SHP77 (cell line): ENCODE data around the gene KRT38.

Experiments used
- DNase-seq, 2 experiments: peaks; one replicate each; lab custom pipeline; 2025; lab: John Stamatoyannopoulos, UW

The KRT38 gene

DNA sequence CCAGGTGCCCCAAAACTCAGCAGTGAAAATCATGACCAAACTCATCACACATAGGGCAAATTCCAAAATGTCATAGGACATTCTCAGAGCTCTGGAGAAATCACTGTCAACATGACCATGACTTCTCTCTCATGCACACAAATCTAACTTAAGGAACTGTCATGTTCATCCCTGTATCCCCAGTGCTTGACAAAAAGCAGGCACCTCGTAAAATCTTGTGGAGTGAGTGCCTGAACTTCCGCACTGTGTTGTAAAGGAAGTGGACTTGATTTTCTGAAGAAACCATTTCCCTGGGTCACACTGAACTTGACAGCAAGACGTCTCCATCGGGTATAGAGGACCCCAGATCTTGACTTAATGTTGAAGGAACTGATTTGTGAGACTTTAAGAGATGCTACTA is 19.2 kb downstream of the KRT38 start:
- DNase-seq, result no peak

DNA sequence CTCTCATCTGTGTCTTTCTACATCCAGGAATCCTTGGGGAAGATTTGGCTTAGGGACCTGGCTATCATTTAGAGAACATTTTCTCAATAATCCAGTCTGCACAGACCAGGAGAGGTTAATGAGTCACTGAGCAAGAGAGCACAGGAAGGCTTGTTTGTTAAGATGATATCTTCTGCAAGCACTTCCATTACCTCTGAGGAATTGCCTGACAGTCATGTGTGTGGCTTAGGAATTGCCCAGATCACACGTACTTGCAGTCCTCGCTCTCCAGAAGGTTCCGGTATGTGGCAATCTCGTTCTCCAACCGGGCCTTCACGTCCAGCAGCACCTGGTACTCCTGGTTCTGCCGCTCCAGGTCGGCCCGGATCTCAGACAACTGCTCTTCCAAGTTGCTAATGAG is 19.7 kb downstream of the KRT38 start:
- no peak for DNase-seq

DNA sequence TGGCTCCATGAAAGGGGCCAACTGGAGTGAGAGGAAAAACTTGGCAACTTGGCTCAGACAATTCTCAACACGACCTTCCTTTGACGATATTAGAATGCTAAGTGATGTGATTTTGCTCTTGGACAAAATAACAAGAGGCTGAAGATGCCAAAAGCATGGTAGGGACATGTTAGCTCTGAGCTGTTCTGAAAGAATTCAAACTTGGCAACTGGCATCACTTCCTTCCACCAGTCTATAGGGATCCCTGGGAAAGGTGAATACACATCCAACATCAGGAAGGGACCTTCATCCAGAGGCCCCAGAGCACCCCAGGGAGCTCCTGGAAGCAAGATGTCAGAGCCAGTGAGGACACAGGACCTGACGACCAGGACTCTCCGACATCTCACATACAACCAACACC is 20.6 kb downstream of the KRT38 start:
- no peak for DNase-seq

DNA sequence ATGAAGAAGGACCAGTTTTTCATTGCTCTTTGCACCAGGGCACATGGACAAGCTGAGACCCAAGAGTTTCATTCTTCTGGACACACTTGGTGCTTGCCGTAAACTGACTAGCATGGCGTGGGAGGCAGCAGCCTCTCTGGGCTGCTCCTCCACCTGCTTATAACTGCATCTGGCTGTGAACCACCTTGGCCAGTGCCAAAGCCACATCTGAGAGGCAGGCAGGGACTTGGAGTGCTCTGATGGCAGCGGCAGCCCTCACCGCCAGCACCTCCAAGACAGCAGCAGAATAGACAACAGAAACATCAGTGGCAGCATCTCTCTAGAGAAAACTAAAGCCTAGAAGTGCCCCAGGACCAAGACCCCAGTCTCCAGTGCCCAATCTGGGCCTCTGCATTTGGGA is 21.1 kb downstream of the KRT38 start:
- DNase-seq, result no peak

DNA sequence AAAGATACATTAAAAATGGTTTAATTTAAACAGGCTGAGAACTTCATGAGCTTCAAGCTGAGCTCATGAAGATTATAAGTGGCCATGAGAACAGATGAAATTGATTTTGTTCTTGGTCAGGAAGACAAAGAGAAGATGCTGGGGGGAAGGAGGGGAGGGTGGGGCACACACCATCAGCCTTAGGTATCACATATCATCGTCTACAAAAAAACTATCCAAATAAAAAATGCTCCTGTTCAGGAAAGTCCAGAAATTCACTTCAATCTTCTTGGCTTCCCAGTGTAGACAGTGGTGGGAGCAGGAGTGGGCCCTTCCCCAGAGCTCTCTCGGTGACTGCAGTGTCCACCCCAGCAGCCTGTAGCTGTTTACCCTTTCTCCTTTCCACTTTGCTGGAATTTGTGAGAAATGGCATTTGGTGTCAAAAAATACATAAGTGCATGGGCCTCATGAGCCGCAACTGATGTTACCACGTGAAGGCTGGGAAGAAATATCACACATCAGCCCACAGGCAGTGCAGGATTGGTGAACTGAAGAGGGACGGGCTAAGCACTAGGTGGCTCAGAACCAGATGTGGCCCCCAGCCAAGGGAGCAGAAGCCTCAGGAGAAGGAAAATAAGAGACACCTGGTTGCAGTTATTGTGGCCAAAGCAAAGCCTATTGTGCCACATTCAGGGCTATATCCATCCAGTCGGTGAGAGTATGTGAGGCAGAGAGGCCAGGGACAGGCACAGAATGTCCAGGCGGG is 22.5 kb downstream of the KRT38 start:
- DNase-seq, result no peak

DNA sequence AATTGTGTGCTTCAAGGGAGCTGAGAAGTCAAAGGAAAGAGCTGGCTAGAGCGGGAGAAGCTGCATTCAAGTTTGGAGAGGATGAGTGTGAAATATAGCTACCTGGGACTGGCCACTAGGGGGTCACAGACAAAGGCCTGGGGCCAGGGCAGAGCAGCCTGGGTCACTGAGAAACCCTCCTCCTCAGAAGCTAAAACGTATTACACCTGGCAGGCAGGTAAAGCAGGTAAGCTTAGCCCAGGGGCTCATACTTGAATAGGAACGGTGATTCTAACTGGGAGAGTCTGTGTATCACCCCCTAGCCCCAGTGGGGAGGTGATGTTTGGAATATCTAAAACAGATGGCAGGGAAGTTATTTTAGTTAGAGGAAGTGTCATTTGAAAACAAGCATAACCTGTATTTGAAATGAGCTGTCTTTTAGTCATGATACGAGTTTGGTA is 23.2 kb downstream of the KRT38 start:
- no peak for DNase-seq

DNA sequence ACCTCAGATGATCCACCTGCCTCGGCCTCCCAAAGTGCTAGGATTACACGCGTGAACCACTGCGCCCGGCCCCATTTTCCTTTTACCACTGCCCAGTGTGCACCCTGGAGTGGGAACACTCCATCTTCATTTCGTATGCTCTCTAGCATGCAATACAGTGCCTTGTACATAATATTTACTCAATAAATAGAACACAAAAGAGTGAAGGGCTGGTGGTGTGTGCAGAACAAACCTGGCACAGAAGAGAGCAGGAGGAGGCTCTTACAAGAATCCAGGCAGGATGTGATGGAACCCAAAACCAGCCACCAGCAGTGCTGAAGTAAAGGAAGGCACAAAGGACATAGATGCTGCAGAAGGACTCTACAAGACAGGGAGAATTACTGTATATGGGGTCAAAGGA is 23.7 kb downstream of the KRT38 start:
- DNase-seq, result no peak

DNA sequence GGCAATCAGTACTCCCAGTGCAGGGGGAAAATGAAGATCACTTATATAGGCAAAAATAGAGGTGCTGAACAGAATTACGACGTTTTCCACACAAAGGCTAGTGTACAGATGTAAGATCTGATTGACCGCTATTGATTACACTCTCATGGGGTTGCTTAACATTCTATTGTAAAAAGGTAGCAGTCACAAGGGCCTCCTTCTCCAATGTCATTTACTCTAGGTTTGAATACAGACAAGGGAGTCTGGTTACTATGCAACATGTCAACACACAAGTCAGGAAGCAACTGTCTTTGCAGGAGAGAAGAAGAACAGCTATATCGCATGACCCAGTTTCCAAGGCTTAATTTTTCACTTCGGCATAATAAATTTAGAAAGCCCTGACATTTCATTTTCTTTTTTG is 24.3 kb downstream of the KRT38 start:
- DNase-seq, result no peak

DNA sequence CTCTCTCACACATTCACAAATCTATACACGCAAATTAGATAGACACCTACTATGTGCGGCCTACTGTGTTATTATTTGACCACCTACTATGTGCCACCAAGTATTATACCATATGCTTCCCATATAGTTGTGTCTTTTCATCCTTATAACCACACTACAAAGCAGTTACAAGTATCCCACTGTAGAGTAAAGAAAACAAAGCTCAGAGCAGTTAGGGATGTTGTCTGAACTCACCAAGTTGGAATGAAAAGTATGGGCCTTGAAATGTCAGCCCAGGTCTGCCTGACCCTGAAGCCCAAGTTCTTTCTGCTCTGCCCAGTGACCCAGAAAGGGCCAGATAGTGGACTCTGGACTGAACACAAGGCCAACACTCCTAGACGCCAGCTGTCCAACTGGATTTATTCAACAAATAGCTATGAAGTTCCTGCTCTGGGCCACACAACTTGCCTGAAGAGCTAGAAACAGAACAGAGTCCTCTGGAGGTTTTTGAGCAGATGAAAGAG is 24.9 kb downstream of the KRT38 start:
- DNase-seq, result no peak

DNA sequence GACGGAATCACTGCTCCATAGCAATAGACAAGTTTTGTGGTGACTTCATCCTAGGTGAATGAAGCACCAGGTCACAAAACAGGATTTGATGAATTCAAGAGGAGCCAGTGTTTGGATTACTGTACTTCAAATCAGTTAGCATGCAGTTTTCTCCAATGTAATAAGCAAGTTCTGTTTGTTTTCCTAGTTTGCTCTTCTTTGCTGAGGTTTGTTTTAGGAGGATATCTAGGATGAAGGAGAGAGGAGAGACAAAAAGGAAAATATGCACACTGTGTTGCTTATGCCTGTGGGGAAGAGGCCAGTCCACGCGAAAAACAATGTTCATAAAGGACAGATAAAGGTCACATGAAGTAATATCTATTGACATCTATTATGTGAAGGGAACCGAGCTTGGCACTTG is 25.4 kb downstream of the KRT38 start:
- no peak for DNase-seq

DNA sequence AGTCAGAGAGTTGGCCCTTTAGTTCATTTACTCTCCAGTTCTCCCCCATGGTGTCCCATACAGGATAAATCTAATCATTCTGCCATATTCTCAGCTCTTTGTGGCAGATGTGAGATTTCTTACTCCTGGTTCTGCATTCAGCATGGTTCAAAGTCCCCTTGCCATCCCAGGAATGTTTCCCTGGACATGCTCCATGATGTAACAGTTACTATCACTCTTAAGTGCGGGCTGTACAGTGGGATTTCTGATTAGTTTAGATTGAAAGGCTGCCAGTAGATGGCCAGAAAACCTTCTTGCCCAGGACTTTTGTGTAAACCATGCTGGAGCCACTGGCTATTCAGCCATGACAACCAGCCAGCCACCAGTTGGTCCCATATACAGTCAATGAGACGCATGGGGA is 26.8 kb downstream of the KRT38 start:
- no peak for DNase-seq

DNA sequence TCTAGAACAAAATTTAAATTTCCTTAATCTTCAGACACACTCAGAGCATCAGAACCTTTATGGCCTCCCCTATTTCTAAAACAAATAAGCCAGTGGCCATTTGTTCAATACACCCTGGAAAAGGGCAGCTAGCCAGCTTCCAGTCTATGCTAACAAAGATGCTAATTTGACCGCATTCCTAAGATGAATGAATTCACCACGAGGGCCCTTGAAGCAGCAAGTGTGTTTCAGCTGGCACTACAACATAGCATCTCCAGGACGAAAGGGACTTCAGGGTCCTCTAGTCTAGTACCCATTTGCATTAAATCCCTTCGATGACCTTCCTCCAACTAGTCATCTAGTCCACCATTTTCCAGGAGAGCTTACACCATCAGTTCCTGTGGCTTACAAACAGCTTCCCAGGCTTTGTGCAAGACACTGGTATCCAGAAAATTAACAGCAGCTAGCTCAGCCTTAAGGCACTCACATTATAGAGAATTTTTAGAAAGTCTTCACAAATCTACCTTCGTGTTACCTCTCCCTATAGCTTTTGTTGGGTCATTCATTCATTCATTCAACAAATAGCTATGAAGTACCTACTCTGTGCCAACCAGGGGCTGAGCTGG is 27.3 kb downstream of the KRT38 start:
- DNase-seq, result no peak

DNA sequence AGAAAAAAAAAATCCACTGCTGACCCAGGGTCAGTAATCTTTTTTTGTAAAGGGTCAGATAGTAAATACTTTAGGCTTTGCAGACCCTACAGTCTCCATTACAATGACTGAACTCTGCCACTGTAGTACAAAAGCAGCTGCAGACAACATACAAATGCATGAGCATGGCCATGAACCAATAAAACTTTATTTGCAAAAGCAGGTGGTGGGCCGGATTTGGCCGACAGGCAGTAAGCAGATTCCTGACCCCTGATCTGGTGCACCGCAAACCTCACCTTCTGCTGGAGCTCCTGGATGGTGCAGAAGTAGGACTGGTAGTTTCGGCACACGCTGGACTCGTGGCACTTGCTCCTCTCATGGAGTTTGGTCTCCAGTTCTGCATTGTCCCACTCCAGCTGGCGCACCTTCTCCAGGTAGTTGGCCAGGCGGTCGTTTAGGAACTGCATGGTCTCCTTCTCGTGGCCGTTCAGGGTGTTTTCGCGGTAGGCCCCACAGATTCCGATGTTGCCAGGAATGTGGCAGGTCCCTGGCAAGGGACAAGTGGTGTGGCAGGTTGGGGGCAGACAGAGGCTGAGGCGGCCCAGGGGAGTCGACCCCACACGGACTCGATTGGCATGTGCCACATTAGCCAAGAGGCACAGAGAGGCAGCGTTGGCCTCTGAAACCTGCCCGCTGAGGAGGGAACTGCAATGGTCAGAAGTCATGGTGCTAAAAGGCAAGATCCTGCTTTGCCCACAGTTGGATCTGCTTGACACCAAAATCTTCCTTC is 29.5 kb downstream of the KRT38 start:
- no peak for DNase-seq

DNA sequence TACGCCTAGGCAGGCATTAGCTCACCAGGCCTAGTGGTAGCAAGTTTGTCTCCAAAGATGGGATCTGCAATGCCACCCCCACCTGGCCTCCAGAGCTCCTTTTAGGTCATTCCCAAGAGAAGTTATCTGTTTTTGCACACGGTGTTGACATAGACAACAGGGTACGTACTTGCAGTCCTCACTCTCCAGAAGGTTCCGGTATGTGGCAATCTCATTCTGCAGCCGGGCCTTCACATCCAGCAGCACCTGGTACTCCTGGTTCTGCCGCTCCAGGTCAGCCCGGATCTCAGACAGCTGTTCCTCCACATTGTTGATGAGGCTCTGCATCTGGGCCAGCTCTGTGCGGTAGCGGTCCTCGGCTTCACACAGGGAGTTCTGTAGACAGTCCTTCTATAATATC is 33.6 kb downstream of the KRT38 start:
- DNase-seq, result no peak

DNA sequence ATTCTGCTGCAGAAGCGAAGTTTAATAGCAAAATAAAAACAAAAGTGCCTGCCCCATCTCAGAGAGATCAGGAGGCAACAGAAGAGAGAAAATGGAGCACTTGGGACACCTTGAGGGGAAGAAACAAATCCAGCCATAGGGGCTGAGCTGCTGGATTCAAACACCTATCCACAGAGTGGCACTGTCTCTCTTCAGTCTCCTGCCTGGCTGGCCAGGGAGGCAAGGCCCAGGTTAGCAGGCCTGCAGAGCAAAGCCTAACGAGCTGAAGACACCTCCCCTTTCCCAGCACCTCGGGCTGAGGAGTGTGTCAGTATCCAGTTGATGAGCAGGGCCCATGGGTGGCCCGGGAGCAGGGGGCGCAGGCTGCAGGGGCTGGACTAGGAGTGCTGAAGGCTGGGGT is 34.6 kb downstream of the KRT38 start:
- no peak for DNase-seq

DNA sequence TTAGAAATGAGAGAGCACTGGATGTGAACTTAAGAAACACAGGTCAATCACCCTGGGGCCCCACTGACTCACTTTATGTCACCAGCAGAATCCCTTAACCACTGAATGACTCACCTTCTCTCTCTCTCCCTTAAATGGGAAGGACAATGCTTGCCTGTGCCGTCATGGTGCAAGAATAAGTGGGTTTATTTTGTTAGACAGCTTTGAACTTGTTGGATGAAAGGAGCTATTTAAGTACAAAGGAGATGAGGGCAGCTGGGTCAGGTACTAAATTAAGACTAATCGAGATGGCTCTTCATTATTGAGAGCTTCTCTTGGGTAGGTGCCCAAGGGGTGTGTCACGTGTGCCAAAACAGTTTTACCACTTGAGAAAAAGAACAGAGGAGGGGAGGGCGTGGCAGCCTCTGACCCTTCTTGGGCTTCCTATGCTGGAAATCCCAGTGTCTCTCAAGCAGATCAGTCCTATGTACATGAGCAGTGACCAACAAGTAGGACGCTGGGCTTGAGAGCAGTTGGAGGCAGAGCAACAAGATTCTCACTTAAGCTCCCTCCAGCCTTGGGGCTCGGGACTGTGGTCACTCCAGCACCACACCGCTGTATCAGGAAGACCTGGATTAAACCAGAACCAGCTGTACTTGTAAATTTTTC is 36.6 kb downstream of the KRT38 start:
- no peak for DNase-seq

DNA sequence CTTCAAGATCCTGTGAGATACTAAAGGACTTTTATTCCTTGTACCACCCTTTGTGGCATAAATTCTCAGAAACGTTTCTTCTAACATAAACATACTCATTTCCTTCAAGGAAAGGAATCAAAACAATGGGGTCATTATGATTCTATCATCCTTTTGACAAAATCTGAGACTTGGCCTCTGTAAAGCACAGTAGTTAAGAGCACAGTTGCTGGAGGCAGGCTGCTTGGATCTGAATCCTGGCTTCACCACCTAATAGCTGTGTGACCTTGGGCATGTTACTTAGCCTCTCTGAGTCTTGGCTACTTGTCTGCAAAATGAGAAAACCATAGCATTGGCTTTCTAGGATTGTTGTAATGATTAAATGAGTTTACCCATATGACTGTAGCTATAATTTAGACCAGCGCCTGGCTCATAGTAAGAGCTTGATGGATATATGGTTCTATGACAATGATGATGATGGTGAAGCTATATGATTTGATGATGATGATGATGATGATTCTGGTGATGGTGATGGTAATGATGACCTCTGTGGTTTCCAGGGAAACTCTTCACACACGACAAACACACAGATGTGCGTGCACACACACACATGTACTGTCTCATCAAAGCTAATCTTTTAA is 37.3 kb downstream of the KRT38 start:
- DNase-seq, result no peak

DNA sequence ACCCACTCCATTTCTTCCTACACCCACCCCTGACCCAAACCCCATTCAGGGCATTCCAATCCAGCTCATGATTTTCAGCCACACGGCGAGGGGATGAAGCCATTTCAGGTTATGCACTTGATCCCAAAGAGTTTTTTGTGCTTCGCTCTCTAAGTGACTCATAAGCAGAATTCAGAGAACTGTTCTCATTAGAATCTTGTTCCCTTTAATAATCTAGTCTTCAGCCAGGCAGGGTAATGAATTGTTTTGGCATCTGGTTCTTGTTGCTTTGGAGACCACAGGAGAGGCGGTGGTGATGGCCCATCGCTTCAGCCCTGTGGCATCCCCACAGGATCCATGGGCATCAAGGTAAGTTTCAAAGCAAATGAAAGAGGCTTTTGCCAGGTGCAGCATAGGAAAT is 38.6 kb downstream of the KRT38 start:
- no peak for DNase-seq

DNA sequence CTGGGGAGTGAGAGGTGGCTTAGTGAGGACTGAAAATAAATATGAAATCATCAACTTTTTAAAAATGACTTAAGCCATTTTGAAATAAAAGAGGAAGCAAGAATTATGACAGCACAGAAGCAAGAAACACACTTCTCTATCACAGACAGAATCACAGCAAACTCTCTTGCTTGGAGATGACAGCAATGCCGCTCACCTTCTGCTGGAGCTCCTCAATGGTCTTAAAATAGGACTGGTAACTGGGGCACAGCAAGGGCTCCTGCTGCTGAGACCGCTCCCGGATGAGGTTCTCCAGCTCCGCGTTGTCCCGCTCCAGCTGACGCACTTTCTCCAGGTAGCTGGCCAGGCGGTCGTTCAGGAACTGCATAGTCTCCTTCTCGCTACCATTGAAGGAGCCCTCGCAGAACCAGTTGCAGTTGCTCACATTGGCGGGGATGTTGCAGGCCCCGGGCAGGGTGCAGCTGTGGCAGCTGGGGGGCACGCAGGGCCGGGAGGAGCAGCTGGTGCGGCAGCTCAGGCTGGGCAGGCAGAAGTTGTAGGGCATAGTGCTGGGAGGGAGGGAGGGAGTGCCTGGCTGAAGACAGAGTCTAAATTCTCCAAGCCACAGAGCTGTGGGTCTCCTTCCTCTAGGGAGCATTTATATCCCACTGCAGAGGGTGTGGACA is 43.7 kb downstream of the KRT38 start, which contains the start of gene KRT31:
Gene KRT31 (minus strand): TSS at position 613 of the 665 bp plus-strand sequence. CDS start 69 bp downstream, at position 544.
- DNase-seq, result no peak

DNA sequence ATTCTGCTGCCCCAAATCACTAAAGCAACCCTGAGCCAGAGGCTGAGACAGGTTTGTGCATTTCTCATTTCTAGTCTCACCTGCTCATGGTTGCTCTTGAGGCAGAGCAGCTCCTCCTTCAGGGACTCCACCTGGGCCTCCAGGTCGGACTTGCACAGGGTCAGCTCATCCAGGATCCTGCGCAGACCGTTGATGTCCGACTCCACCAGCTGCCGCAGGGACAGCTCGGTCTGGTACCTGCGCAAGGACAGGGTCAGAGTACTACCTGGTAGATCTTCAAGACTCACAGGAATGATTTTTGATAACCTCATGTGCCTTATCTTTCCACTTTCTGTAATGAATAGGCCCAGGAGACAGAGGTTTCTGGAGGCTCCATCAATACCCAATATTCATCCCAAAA is 44.4 kb downstream of the KRT38 start:
- no peak for DNase-seq

DNA sequence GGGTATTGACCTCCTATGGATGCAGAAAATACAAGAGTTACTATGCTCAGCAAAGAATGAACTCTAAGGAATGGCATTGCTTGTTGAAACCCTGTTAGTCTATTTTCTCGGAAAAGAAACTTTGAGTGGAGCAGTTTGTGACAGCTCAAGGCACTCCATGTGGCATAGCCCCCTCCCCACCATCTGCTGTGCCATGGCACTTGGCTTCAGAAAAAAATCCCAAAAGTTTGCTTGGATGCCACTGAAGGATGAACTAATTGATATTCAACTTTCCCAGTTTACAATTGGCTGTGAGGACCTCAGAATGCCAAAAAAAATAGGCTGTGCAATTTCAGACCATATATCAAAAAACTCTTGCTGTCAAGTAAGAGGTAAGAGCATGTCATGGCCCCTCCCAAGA is 45.2 kb downstream of the KRT38 start:
- DNase-seq, result no peak
